BLaER1 (cell line): ENCODE data around the gene PPM1L.

Source experiments
- H3K27ac ChIP-seq: shearing (Covaris generic); formaldehyde crosslinking; 2 replicates; pipeline ENCODE4 v1.8.1; 2022
- H3K27me3 ChIP-seq: shearing (Covaris generic); formaldehyde crosslinking; 2 replicates; pipeline ENCODE4 v1.8.1; 2022
- H3K36me3 ChIP-seq: shearing (Covaris generic); formaldehyde crosslinking; 2 replicates; pipeline ENCODE4 v1.8.1; 2022
- H3K4me1 ChIP-seq: shearing (Covaris generic); formaldehyde crosslinking; 2 replicates; pipeline ENCODE4 v1.8.1; 2022
- H3K4me2 ChIP-seq: shearing (Covaris generic); formaldehyde crosslinking; 2 replicates; pipeline ENCODE4 v1.8.1; 2022
- H3K4me3 ChIP-seq: shearing (Covaris generic); formaldehyde crosslinking; 2 replicates; pipeline ENCODE4 v1.8.1; 2022
- H3K9ac ChIP-seq: shearing (Covaris generic); formaldehyde crosslinking; 2 replicates; pipeline ENCODE4 v1.8.1; 2022
- H3K9me3 ChIP-seq: shearing (Covaris generic); formaldehyde crosslinking; 2 replicates; pipeline ENCODE4 v1.8.1; 2022
- H4K20me1 ChIP-seq: shearing (Covaris generic); formaldehyde crosslinking; 2 replicates; pipeline ENCODE4 v1.8.1; 2022
- Cebpa-rat ChIP-seq: shearing (Covaris generic); IDR thresholded peaks from 2 replicates; pipeline ENCODE4 v1.8.1; 2022

PPM1L gene

GRCh38 chr3:160935413-160936095 is 179.5 kb downstream of the PPM1L start:
- Histone ChIP-seq H3K9ac (no peak overlapping the region), H3K27ac (no peak overlapping the region), H3K36me3 (peaks cover 12% of the 10 kb centered on the region), H4K20me1 (peaks cover 24% of the 10 kb centered on the region), H3K9me3 (peaks cover 16% of the 10 kb centered on the region), H3K4me1 (no peaks in the 10 kb centered on the region), H3K27me3 (no peaks in the 10 kb centered on the region), H3K4me3 (no peak overlapping the region), H3K4me2 (no peak overlapping the region)
- no peak for TF ChIP-seq Cebpa-rat

- no peak overlapping the region for H3K4me3 ChIP-seq
- H4K20me1 ChIP-seq: no peaks in the 10 kb centered on the region
- H3K27ac ChIP-seq: no peak overlapping the region
- H3K4me2 ChIP-seq: no peak overlapping the region
- no peak for TF ChIP-seq Cebpa-rat
- peaks cover 19% of the 10 kb centered on the region for H3K36me3 ChIP-seq
- peaks cover 26% of the 10 kb centered on the region for H3K9me3 ChIP-seq
- no peaks in the 10 kb centered on the region for H3K27me3 ChIP-seq
- H3K9ac ChIP-seq: no peak overlapping the region
- no peaks in the 10 kb centered on the region for H3K4me1 ChIP-seq
Observed at GRCh38 chr3:160941885-160942494, 186.0 kb downstream of the PPM1L start.

GRCh38 chr3:160943996-160944395 is 188.0 kb downstream of the PPM1L start:
- H3K4me3 ChIP-seq: no peak overlapping the region
- H3K27ac ChIP-seq: no peak overlapping the region
- H3K4me2 ChIP-seq: no peak overlapping the region
- no peak for TF ChIP-seq Cebpa-rat
- H3K27me3 ChIP-seq: no peaks in the 10 kb centered on the region
- H4K20me1 ChIP-seq: no peaks in the 10 kb centered on the region
- no peak overlapping the region for H3K9ac ChIP-seq
- H3K9me3 ChIP-seq: peaks cover 26% of the 10 kb centered on the region
- peaks cover 19% of the 10 kb centered on the region for H3K36me3 ChIP-seq
- no peaks in the 10 kb centered on the region for H3K4me1 ChIP-seq

GRCh38 chr3:160945336-160945735 is 189.3 kb downstream of the PPM1L start:
- Histone ChIP-seq H3K4me3 (no peak overlapping the region), H3K4me1 (no peaks in the 10 kb centered on the region), H3K9me3 (peaks cover 12% of the 10 kb centered on the region), H3K27me3 (no peaks in the 10 kb centered on the region), H3K9ac (no peak overlapping the region), H4K20me1 (no peaks in the 10 kb centered on the region), H3K27ac (no peak overlapping the region), H3K36me3 (peaks cover 9% of the 10 kb centered on the region), H3K4me2 (no peak overlapping the region)
- no peak for TF ChIP-seq Cebpa-rat

- H3K36me3 ChIP-seq: no peaks in the 10 kb centered on the region
- H3K4me2 ChIP-seq: no peak overlapping the region
- H3K27me3 ChIP-seq: no peaks in the 10 kb centered on the region
- no peaks in the 10 kb centered on the region for H3K9me3 ChIP-seq
- H3K9ac ChIP-seq: no peak overlapping the region
- H3K4me1 ChIP-seq: no peaks in the 10 kb centered on the region
- no peak overlapping the region for H3K27ac ChIP-seq
- H4K20me1 ChIP-seq: no peaks in the 10 kb centered on the region
- TF ChIP-seq Cebpa-rat: no peak
- no peak overlapping the region for H3K4me3 ChIP-seq
Observed at GRCh38 chr3:160948273-160948672, 192.2 kb downstream of the PPM1L start.

GRCh38 chr3:160949460-160949859 is 193.4 kb downstream of the PPM1L start:
- Histone ChIP-seq H4K20me1 (no peaks in the 10 kb centered on the region), H3K4me2 (no peak overlapping the region), H3K4me1 (no peaks in the 10 kb centered on the region), H3K9ac (no peak overlapping the region), H3K27me3 (no peaks in the 10 kb centered on the region), H3K9me3 (no peaks in the 10 kb centered on the region), H3K27ac (no peak overlapping the region), H3K36me3 (no peaks in the 10 kb centered on the region), H3K4me3 (no peak overlapping the region)
- TF ChIP-seq Cebpa-rat: no peak

GRCh38 chr3:160950542-160950941 is 194.5 kb downstream of the PPM1L start:
- Histone ChIP-seq H3K9ac (no peak overlapping the region), H3K27me3 (no peaks in the 10 kb centered on the region), H3K4me3 (no peak overlapping the region), H3K9me3 (no peaks in the 10 kb centered on the region), H4K20me1 (no peaks in the 10 kb centered on the region), H3K27ac (no peak overlapping the region), H3K4me2 (no peak overlapping the region), H3K4me1 (no peaks in the 10 kb centered on the region), H3K36me3 (no peaks in the 10 kb centered on the region)
- no peak for TF ChIP-seq Cebpa-rat

- TF ChIP-seq Cebpa-rat: no peak
- H3K27me3 ChIP-seq: no peaks in the 10 kb centered on the region
- no peaks in the 10 kb centered on the region for H3K9me3 ChIP-seq
- no peaks in the 10 kb centered on the region for H4K20me1 ChIP-seq
- no peak overlapping the region for H3K4me2 ChIP-seq
- H3K4me3 ChIP-seq: no peak overlapping the region
- H3K27ac ChIP-seq: no peak overlapping the region
- H3K9ac ChIP-seq: no peak overlapping the region
- H3K36me3 ChIP-seq: no peaks in the 10 kb centered on the region
- H3K4me1 ChIP-seq: no peaks in the 10 kb centered on the region
Observed at GRCh38 chr3:160950954-160951353, 194.9 kb downstream of the PPM1L start.

- Histone ChIP-seq H3K9me3 (no peaks in the 10 kb centered on the region), H3K4me2 (no peak overlapping the region), H3K4me3 (no peak overlapping the region), H3K27me3 (no peaks in the 10 kb centered on the region), H3K4me1 (no peaks in the 10 kb centered on the region), H4K20me1 (no peaks in the 10 kb centered on the region), H3K9ac (no peak overlapping the region), H3K27ac (no peak overlapping the region), H3K36me3 (no peaks in the 10 kb centered on the region)
- TF ChIP-seq Cebpa-rat: no peak
Observed at GRCh38 chr3:160951642-160952487, 195.8 kb downstream of the PPM1L start.

- no peaks in the 10 kb centered on the region for H3K9me3 ChIP-seq
- H3K4me3 ChIP-seq: no peak overlapping the region
- H3K27ac ChIP-seq: no peak overlapping the region
- no peaks in the 10 kb centered on the region for H3K27me3 ChIP-seq
- H3K4me2 ChIP-seq: no peak overlapping the region
- no peaks in the 10 kb centered on the region for H3K36me3 ChIP-seq
- no peak for TF ChIP-seq Cebpa-rat
- H3K4me1 ChIP-seq: no peaks in the 10 kb centered on the region
- H3K9ac ChIP-seq: no peak overlapping the region
- no peaks in the 10 kb centered on the region for H4K20me1 ChIP-seq
Observed at GRCh38 chr3:160953686-160954085, 197.7 kb downstream of the PPM1L start.
